GM12872 (cell line): ENCODE results near the gene ETV5.

Experiments
- TF ChIP-seq, protein P1 (sequence below): IDR thresholded peaks from 3 replicates; pipeline ENCODE4 v1.5.1; 2011; ENCODE audit warnings: low read depth, mild to moderate bottlenecking, low read length, moderate library complexity; ENCODE audit not compliant: insufficient read depth

ETV5 gene

DNA sequence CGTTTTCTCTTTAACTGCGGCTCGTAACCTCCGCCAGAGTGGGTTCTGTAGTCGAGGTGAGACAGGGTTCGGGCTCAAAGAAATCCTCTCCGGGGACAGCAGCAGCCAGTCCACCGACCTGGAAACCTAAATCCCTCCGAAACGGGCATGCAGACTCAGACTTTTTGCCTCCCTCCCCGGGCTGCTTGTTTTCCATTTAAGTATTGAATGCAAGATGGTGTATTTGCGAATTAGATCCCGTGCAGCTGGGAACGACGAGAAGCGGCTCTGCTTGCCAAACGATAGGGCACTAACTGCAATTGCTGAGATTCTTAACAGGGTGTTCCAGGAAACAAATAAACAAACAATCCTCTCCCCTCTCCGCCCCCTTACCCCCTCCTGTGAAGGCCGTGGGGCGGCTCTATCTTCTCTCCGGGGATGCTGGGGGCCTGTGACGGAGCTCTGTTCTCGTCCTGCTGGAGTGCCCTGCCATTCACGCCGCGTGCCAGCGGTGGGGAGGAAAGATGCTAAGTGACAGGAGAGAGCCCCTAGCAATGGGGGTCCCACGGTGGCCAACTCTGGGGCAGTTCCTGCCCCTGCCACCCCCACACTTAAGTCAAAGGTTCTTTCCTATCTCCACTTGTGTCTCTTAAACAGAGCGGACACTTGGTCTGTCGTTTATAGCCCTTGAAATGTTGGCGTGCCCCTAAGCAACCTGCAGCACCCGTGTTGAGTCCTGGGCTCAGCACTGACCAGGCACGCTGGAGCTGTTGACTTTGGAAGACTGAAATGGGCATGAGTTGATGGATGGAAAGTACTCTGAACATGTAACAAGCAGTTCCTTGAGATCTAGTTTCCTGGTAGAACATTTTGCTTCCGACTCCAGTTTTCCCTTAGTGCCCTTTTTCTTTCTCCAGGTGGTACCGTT is 1.3 kb upstream of the ETV5 start:
- TF ChIP-seq, protein P1, sequence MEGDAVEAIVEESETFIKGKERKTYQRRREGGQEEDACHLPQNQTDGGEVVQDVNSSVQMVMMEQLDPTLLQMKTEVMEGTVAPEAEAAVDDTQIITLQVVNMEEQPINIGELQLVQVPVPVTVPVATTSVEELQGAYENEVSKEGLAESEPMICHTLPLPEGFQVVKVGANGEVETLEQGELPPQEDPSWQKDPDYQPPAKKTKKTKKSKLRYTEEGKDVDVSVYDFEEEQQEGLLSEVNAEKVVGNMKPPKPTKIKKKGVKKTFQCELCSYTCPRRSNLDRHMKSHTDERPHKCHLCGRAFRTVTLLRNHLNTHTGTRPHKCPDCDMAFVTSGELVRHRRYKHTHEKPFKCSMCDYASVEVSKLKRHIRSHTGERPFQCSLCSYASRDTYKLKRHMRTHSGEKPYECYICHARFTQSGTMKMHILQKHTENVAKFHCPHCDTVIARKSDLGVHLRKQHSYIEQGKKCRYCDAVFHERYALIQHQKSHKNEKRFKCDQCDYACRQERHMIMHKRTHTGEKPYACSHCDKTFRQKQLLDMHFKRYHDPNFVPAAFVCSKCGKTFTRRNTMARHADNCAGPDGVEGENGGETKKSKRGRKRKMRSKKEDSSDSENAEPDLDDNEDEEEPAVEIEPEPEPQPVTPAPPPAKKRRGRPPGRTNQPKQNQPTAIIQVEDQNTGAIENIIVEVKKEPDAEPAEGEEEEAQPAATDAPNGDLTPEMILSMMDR: no peak

DNA sequence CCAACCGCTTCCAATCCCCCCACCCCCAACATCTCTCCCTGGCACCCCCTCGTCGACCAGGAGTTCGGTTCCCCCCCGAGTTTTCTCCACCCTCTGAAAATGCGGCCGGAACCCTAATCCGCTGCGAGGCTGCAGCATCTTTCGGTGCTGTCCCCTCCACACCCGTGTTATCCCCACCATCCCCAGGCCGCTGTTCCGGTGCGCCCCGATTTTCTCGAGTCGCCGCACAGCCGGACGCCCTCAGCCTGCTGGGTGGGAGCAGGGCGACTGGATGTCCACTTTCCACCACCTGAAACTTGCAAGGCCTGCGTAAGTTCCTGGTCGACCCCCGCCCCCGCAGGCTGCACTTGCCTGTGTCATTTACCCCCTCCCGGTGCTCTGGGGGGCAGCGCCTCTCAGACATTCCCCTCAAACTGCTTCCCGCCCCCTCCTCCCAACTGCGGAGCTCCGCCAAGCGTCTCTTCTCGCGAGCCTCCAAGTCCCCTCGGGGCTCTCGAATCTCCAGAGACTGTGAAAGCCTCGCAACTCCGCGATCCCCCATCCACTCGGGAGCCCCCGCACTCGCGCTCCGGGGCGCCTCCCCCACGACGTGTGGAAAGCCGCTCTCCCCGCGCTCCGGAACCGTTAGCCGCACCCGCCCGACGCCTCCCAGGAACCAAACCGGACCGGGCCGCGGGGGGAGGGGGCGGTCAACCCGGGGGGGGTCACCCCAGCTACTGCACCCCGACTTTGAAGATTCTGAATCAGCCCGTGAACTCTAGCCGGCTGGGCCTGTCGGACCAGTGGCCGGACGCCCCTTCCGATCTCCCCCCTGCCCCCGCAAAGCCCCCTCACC is 566 bp downstream of the ETV5 start:
- TF ChIP-seq, protein P1: no peak

DNA sequence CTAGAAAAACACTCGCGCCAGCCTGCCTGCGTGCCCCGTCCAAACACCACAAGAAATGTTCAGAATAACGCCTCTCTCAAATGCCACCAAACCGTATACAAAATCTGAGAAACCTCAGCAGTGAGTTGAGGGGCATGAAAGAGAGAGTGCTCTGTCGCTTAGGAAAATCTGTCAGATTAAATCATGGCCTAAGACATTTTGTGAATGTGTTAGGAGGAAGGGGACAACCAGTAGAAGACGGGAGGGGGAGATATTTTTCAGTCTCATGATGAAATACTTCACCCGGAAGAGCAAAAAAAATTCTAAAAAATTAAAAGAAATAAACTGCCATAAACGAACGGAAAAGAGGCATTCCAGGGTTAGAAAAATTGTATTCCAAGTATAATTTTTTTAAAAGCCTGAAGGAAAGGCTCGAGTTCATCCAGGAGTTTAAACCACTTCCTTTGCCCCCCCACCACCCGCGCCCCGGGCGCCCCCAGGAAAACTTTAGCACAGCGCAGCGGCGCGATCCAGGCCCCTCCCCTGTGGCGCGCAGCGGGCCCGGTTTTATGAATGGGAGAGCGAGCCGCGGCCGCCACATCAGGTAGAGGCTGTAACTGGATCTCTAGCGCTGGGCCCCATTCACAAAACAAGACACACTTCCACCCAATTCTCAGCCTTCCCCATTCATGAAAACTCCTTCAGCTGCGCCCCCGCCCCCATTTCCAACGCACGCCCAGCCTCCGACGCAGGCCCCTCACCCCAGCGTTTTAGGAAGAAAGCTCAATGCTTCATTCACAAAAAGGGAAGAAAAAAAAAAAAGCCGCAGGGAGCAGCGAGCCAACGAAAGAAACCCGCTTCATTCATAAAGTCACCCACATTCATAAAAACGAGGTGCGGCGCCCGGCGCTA is 1.4 kb downstream of the ETV5 start:
- TF ChIP-seq, protein P1: no peak

DNA sequence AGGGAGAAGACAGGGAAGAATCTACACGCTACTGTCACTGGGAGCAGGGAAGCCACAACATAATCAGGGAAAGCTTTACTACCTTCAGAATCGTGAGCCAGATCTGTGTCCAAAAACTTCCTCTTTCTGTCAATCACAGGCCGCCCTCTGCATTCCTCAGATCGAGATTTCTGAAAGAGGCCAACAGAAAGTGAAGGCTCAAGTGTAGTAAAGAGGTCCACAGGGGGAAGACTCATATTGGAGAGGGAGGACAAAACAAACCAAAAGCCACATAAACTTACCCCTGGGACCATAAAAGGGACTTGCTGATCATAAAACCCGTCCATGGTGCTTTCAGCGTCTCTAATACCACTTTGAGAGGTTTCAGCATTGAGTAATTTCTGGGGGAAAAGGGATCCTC is 3.3 kb downstream of the ETV5 start:
- TF ChIP-seq, protein P1: no peak

DNA sequence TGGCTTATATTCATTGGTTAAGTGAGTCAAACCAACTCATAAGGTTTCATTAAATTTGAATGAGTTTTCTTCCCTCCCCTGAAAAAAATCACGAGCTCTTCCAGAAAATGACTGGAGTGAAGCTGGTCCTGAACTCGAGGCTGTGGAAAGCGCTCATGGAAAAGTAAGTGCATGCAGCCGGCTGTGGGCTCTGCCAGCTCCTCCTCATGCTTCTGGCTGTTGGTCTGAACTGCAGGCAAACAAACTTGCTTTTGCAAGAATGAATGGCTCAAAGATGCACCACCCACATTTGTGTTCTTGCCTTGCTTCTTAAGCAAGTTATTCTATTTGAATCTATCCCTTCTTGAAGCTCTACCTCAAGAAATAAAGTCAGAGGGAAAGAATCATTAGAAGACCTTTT is 6.2 kb downstream of the ETV5 start:
- TF ChIP-seq, protein P1: no peak

DNA sequence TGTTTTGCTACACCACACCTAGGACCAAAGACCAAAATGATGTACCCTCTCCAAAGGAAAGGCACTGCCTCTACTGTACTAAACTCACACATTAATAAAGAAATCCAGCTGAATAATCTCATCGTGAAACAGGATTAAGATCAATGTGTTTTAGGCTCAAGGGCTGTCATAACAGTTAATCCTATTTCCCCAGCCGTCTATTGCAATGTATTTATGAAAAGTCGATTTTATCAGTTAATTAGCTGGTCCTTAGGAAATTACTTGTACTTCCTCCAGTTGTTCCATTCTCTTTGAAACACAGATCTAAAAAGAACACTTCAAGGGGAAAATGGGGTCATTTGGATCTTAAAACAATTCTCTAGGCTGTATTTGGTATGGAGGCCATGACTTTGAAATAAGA is 8.5 kb downstream of the ETV5 start:
- TF ChIP-seq, protein P1: no peak
